ENCODE data around the gene IER5L.

DNA sequence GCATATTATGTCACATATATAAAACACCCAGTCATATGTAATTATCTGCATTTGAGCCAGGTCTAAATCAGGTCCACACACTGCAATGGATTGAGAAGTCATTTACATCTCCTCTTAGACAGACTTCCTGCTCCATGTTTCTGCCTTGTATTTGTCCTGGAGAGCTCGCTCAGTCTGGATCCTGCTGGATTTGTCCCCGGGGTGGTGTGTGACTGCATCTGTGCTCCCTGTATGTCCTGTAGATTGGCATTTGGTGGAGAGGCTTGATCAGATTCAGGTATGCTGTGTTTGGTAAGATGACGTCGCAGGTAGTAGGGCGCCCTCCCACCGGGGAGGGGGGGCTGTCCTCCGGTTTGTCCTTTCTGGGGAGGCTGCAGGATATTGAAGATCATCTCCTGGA lies 33.6 kb upstream of the IER5L start:
- no peak for TF ChIP-seq POLR2AphosphoS5 (IDR thresholded peaks at IDR 0.05; ENCODE audit: borderline replicate concordance, low read depth, low read length)
- TF ChIP-seq EZH2 (IDR thresholded peaks at IDR 0.05): no peak
- TF ChIP-seq FOXP2 (optimal IDR thresholded peaks at IDR 0.05; ENCODE audit: control extremely low read depth, extremely low read length, insufficient read depth): no peak

Data from SK-N-MC (cell line).